HG02884 (cell line): ENCODE measurements around the gene SORBS1.

Experiments
- ATAC-seq: cut with Tn5 transposase; IDR thresholded peaks from one replicate; pipeline ENCODE4 v1.9.1; 2021; ENCODE audit warnings: mild to moderate bottlenecking, moderate library complexity; ENCODE audit not compliant: unreplicated experiment

SORBS1 gene

DNA sequence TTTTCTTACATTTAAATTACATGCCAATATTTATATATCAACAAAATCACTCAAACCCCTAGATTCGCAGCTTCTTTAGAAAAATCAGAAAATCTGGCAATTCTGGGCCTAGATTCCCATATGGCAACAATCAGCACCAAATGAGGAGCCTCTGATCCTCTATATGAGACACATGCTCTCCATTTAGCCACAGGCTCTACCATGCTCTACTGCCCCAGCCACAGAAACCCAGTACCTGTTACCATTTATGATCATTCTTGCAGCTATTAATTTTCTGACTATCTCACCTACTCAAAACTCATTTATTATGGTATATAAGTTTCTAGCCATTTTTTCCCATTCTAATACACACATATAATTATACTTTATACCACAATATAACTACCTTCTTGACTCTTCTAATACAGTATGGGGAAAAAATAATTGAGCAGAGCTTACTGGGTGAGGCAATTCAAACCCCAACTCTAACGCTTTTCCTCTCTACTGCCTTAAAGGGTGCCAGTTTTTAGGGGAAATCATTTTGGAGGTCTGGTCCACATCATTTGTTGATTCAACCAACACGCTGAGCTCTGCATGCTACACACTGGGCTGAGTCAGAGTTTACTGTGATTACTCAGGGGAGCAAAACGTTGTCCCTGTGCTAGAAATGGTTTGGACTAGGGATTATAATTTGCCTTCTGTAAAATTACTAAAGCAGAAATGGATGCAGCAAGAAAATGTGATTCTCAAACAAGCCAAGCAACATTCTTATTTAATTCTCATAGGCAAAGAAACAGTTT is 281.9 kb downstream of the SORBS1 start:
- ATAC-seq, result no peak

DNA sequence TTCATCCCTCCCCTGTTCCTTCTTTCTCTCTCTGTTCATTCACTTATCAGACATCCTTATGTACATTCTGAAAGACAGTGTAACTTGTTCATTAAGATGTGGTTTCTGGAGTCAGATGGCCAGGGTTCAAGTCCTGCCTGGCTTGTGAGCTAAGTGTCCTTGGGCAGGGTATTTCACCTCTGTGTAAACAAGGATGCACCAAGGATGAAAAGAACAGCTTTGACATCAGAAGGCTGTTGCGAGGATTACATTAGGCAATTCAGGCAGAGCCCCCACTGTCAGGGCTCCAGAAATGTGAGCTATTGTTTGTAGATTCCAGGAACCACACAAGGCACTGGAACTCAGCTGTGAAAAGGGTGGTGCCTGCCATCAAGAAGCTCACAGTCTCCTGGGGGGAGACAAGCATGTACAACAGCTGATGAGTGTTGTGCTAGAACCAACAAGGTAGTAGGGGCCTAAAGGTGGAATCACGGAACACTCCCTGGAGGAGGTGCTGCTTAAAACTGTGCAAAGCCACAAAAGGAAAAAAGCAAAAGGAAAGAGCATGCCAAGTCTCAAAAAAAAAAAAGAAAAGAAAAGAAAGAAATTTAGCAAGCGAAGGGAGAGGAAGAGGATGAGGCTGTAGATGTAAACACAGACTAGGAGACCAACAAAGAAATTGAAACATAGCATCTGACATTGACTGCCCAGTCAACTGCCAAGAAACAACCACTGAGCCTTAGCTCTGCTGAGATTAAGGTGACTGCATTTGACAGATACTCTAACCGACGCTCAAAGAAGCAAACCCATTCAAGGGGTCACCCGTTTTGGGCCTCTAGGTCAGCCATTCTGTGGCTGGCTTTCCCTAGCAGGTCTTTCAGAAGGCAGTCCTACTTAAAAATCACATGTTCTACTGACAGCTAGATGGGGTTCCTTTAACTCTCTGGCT is 282.8 kb downstream of the SORBS1 start:
- ATAC-seq, result no peak

DNA sequence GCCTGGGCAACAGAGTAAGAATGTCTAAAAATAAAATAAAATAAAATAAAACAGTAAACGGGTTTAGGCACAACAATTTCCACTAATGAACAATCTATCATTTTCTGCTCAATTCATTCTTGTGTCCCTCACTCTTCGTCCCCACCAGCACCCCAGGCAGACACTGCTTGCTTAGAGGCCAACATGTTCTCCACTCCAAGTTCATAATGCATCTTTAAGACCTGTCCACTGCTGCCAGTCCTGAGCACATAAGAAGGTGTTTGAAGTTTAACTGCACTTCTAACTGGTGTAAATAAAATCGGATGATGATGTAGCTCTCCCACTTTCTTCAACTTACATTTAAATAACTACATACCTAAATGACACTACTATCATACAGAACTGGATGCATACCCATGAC is 283.6 kb downstream of the SORBS1 start:
- ATAC-seq, result no peak

DNA sequence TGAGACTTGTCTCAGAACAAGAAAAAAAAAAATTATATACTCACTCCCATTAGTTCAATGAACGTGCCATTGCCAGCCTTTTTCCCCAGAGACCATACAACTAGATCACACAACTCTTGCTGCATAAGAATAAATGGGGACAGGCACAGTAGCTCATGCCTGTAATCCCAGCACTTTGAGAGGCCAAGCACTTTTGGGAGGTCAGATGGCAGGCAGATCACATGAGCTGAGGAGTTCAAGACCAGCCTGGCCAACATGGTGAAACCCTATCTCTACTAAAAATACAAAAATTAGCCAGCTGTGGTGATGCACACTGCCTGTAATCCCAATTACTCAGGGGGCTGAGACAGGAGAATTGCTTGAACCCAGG is 284.0 kb downstream of the SORBS1 start:
- ATAC-seq, result no peak

DNA sequence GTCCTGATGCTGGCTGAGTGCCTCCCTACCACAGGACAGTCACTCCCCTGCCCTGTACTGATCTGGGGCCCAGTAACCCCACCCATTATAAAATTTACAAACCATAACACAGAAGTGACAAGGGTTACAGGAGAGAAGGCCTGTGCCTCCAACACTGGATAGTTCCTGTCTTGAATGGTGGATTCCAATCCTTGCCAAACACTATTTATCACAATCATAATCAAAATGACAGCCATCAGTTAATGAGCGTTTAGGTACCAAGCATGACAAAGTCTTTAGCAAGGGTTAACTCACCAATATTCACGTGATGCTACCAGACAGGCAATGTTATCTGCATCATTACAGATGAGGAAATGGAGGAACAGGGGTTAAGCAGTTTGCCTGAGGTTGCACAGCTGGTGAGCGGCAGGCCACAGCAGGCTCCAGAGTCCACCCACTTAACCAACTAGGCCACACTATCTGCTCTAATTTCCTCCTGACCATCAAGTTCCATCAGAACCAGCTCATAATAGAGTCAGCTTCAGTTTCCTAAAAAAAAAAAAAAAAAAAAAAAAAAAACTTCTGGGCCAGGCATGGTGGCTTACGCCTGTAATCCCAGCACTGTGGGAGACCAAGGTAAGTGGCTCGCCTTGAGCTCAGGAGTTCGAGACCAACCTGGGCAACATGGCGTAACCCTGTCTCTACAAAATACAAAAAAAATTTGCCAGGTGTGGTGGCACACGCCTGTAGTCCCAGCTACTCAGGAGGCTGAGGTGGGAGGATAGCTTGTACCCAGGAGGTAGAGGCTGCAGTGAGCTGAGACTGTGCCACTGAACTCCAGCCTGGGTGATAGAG is 284.6 kb downstream of the SORBS1 start:
- ATAC-seq, result no peak

DNA sequence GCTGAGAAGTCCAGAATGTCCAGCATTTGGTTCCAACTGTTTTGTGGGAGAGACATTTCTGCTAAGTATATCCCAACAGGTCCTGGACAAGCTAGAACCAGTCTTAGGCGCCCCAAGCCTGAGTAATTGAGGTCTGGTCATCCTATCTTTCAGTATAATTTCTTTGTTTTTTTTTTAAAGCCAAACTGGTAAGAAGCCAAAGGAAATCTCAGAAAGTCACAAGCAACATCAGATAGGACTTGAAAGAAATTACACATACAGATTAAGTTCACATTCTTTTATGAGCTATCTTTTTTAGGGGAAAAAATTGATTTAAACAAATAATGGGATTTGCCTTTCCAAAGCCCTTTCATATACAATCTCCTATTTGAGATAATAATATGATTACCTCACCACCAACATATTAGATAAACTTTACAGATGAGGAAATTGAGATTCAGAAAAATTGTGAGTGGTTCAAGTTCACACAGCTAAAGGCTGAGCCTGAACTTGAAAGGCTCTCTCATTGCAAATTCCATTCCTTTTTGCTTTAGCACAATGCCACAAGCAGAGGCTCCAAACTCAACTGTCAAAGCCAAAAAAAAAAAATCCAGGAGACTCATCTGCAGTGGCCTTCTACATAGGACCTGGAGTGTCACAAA is 285.3 kb downstream of the SORBS1 start:
- no peak for ATAC-seq

DNA sequence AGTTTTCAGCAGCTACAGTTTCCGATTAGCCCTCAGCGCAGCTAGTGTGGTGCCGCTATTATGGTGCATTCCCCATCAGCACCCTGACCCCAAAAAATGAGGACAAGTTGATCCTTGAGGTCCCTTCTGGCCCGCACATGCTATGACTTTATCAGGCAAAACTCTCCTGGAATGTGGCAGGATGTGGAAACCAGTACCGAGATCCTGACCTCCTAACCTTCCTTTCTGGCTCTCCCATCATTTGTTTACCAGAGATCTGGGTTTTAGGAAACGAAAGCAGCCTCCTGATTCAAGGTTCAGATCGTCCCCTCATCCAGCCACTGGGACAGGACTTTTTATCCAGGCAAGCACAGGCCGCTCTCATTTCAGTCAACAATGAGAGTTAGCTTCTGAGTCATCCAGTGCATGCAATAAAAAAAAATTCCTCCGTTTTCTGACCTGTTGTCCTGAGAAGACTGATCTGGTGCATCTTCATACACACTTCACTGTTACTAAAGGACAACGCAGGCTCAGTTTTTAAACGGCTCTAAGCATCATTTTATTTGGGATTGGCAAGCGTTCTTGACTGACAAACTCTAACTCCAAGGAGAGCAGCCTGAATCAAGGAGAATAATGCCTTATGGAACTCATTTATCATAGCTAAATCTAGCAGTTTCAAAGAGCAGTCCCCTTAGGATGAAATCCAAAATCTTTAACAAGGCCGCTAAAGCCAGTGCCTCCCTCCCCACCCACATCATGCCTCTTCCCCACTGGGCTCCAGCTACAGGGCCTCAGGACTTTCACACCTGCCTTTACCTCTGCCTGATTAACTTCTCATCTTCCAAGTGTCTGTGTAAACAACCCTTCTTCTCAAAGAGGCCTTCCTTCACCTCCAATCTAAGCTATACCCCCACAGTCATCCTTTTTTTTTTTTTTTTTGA is 287.5 kb downstream of the SORBS1 start:
- no peak for ATAC-seq

DNA sequence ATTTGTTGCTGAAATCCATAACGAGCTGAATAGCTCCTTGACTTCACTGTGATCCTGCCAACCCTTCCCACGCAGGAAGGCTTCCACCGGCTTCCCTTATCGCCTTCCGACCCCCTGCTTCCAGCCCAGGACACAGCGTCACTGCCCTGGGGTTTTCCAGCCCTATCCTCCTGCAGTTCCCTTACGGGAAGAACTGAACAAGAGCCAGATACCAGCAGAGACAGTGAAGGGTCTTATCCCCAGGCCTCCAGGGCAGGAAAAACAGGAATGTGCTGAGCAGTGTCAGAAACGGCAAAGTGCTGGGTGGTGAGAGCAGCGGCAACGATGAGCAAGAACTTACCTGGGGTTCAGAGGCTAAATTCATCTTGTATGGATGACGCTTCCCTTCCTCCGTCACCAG is 292.7 kb downstream of the SORBS1 start:
- no peak for ATAC-seq

DNA sequence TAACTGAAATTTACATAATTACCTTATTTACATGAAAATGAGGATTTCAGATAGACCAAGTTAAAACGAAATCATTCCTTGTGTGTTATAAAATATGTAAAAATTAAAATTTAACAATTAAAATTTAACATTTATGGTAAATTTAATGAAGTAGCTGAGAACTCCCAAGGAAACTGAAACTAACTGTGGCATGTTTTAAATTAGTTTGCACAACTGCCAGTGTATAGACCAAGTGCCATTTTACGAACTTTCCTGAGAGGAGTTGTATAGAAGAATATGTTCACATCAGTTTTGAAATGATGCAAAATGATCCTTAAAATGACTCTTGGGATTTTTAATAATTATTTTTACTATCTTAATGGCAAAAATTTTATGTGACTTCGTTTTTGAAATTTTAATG is 293.9 kb downstream of the SORBS1 start:
- ATAC-seq, result no peak

DNA sequence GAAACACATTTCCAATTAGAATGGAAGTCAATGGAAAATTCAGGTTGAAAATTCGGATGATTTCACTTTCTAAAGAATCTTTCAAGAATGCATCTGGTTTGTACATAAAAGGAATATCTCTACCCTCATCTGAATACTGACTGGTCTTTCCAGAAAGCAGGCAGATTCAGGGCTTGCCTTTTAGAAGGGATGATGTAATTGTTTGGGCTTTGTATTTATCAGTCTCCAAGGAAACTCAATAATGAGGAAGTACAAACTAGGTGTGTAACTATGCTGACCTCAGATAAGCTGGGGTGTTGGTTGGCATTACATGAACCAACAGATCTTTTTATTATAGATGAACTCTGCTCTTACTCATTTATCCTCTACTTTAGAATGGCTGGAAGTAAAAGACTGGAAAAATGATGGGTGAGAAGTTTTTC is 294.5 kb downstream of the SORBS1 start:
- ATAC-seq, result peak; percentile 92

DNA sequence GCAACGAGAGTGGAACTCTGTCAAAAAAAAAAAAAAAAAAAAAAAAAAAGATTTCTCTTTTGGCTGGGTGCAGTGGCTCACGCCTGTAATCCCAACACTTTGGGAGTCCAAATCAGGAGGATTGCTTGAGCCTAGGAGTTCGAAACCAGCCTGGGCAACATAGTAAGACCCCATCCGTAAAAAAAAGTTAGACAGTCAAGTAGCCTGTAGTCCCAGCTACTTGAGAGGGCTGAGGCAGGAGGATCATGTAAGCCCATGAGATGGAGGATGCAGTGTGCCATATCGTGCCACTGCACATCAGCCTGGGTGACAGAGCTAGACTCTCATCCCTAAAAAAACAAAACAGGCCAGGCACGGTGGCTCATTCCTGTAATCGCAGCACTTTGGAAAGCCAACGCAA is 295.6 kb downstream of the SORBS1 start:
- no peak for ATAC-seq

DNA sequence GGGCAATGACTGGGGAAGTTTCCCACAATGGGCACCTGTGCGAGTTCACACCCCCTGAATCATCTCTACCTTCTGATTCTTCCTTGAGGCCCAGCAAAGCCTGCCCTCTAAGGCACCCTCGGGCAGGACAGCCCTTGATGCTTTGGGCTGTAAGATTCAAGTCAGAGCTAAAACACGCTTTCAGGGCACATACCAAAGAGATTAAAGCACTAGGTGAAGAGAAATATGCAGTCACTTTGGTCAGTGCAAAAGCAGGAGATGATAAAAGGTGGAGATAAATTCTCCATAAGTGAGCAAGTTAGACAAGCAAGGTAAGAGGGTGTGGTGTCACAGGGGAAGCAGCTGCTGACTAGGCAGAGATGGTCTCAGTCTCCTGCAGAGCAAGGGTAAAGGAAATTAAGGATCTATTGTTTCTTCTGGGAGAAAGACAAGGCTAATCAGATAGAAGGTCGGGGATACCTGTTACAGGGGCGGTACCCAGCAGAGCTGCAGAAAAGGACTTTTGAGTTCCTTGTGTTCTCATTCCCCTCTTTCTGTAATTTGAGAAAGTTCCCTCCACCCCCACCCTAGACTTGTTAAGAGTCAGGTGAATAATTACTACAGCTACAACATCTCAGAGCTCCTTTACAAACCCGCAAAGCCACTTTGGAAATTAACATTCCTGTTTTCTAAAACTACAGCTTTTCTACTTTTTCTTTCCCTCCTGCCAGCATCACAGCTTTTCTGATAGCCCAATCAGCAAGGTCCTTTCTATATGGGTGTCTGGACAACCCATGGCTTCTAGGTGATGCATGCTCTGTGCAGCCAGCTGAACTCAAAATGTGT is 296.7 kb downstream of the SORBS1 start:
- no peak for ATAC-seq

DNA sequence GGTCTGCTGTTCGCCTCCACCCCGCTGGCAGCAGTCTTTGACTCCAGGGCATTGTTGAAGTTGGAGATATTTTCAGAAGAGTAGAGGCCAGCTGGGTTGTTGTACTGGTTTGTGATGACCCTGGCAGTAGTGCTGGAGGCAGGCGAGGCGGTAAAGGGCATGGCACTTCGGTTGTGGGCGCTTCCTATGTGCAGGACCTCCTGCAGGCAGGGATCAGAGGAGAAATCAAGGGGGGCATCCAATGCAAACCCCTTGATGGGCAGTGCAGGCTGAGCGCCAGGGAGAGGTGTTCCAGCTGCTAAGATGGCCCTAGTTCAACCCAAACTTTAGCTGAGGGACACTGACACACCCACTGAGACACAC is 297.3 kb downstream of the SORBS1 start:
- no peak for ATAC-seq

DNA sequence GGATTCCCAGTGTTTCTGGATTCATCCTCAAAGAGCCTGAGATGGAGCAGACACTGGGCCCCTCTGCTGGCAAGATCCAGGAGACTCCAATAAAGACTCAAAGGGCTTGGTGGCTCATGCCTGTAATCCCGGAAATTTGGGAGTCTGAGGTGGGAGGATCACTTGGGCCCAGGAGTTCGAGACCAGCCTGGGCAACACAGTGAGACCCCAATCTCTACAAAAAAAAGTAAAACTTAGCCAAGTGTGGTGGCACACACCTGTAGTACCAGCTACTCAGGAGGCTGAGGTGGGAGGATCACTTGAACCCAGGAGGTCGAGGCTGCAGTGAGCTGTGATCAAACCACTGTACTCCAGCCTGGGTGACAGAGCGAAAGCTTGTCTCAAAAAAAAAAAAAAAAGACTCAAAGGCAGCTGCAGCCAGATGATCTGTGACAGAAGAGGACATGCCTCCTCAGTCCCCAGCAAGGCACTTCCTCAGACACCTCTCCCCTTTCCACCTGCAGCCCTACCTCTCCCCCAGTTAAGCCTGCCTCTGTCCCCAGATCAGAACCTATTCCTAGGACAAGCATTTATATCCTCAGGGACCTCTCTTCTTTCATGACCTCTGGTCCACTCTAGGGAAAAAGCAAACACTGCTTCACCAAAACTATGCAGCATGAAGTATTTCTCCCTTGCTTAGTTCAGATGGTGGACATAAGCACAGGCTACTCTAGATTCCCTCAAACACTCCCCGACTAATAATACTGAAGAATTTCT is 298.2 kb downstream of the SORBS1 start:
- ATAC-seq, result no peak

DNA sequence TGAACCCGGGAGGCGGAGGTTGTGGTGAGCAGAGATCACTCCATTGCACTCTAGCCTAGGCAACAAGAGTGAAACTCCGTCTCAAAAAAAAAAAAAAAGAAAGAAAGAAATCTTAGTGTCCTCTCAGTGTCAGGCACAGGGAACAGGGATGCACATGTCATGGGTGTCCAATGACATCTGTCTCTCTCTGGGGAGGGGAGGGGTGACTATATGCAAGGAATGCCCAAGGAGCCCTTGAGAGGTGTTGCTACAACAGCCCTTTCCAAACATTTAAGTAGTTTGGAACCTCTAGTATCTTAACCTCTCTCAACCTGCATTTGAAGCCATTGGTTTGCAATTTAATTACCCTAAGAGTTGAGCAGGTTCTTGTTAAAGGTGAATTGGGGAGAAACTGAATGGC is 299.2 kb downstream of the SORBS1 start:
- no peak for ATAC-seq
